Left lung (tissue), 10 donors: ENCODE measurements around the gene VANGL2. TPM values are rescaled to one million over a fixed set of nuclear protein-coding genes. Genes with fewer than 3 reads are reported as not detected.

ENCODE experiments used
- ATAC-seq: fragments of 200-7000 bp; cut with Tn5 transposase; one replicate; pipeline ENCODE4 v1.9.1; 2020; ENCODE audit warnings: moderate library complexity
- DNase-seq, 4 donors: peaks; one replicate each; pipeline ENCODE4 v3.0.0-alpha.2; 2013 to 2020
- H3K27ac ChIP-seq, 2 donors: fragments of 200-600 bp; sonication (generic) in 1 of 2; one replicate each; pipeline versions ENCODE4 v1.5.0 to v1.8.0; 2020 to 2021
- H3K27me3 ChIP-seq, 2 donors: fragments of 200-600 bp; sonication (generic) in 1 of 2; one replicate each; pipeline versions ENCODE4 v1.5.0 to v1.8.0; 2020 to 2021
- H3K36me3 ChIP-seq, 2 donors: fragments of 200-600 bp; sonication (generic) in 1 of 2; one replicate each; pipeline versions ENCODE4 v1.5.0 to v1.8.0; 2020 to 2021
- H3K4me1 ChIP-seq, 2 donors: fragments of 200-600 bp; one replicate each; pipeline ENCODE4 v1.8.0; 2021
- H3K4me3 ChIP-seq, 2 donors: fragments of 200-600 bp; sonication (generic) in 1 of 2; one replicate each; pipeline versions ENCODE4 v1.5.0 to v1.8.0; 2020 to 2021; ENCODE audit warnings: mild to moderate bottlenecking in 1 of 2
- H3K9me3 ChIP-seq, 2 donors: fragments of 200-600 bp; sonication (generic) in 1 of 2; one replicate each; pipeline versions ENCODE4 v1.5.0 to v1.8.0; 2020 to 2021
- CTCF ChIP-seq, 2 donors: fragments of 200-600 bp; sonication (generic) in 1 of 2; IDR thresholded peaks; one replicate each; pipeline versions ENCODE4 v1.5.0 to v1.8.0; 2021; ENCODE audit warnings: antibody characterized with exemption in 2 of 2
- intact Hi-C, 2 donors: fragments of 100-400 bp; cut with DNase I; formaldehyde crosslinking; loops; one replicate each; pipeline versions ENCODE4 v1.11.2 to v1.14.2; 2022
- polyA plus RNA-seq, 6 donors: library from polyadenylated mRNA; unstranded; fragments of 120-200 nt; gene quantifications; one replicate each; pipeline ENCODE4 v1.2.1, GENCODE V29; 2013; ENCODE audit not compliant: insufficient read length in 6 of 6
- total RNA-seq, 2 donors: library from RNA; stranded (reverse); fragmentation: NEBNext Ultra II Directional; extraction: Animal tissue kit (Norgen Biotek cat#: 25700); gene quantifications; one replicate each; pipeline ENCODE4 v1.2.1, GENCODE V29; 2021
- donor health status: DM: no; HTN: yes; CAD: no.
- donor health status: DM: no; HTN: no; CAD: no.

Gene VANGL2
- total and polyA plus RNA-seq, 8 donors, result 2.7 to 42.7 (median 37.7) TPM

- no peak overlapping the region for H3K4me3 ChIP-seq
- DNase-seq (peak in 2 of 4 donors; percentile 55 to 59), ATAC-seq (peak; percentile 16)
- no peaks in the 10 kb centered on the region for H3K4me1 ChIP-seq
- no peak for TF ChIP-seq CTCF (IDR thresholded peaks at IDR 0.05)
- no peaks in the 10 kb centered on the region for H3K9me3 ChIP-seq
- no peak overlapping the region for H3K27ac ChIP-seq
- intact Hi-C loops, result no loop called here
- H3K27me3 ChIP-seq, result no peaks in the 10 kb centered on the region
- no peaks in the 10 kb centered on the region for H3K36me3 ChIP-seq
Observed at GRCh38 chr1:160410406-160411005, 10.1 kb downstream of the VANGL2 start.

- H3K4me3 ChIP-seq, result no peak overlapping the region
- H3K4me1 ChIP-seq, result no peaks in the 10 kb centered on the region
- H3K9me3 ChIP-seq, result no peaks in the 10 kb centered on the region
- DNase-seq (no peak), ATAC-seq (no peak)
- no peaks in the 10 kb centered on the region for H3K36me3 ChIP-seq
- intact Hi-C loops, result no loop called here
- H3K27me3 ChIP-seq, result no peaks in the 10 kb centered on the region
- H3K27ac ChIP-seq, result no peak overlapping the region
- no peak for TF ChIP-seq CTCF (IDR thresholded peaks at IDR 0.05)
Observed at GRCh38 chr1:160411271-160412027, 11.1 kb downstream of the VANGL2 start.

- DNase-seq (no peak), ATAC-seq (no peak)
- TF ChIP-seq CTCF (IDR thresholded peaks at IDR 0.05), result no peak
- H3K4me3 ChIP-seq, result no peak overlapping the region
- intact Hi-C loops, result no loop called here
- H3K27ac ChIP-seq, result no peak overlapping the region
- H3K27me3 ChIP-seq, result no peaks in the 10 kb centered on the region
- no peaks in the 10 kb centered on the region for H3K9me3 ChIP-seq
- no peaks in the 10 kb centered on the region for H3K4me1 ChIP-seq
- no peaks in the 10 kb centered on the region for H3K36me3 ChIP-seq
Observed at GRCh38 chr1:160412028-160412362, 11.6 kb downstream of the VANGL2 start.

GRCh38 chr1:160413716-160414115, 13.4 kb downstream of the VANGL2 start:
- intact Hi-C loops, result no loop called here
- no peak for TF ChIP-seq CTCF (IDR thresholded peaks at IDR 0.05)
- Histone ChIP-seq H3K36me3 (no peaks in the 10 kb centered on the region), H3K4me3 (no peak overlapping the region), H3K27ac (no peak overlapping the region), H3K27me3 (no peaks in the 10 kb centered on the region), H3K9me3 (no peaks in the 10 kb centered on the region), H3K4me1 (no peaks in the 10 kb centered on the region)
- ATAC-seq, result no peak
- no peak for DNase-seq

GRCh38 chr1:160414881-160415280, 14.5 kb downstream of the VANGL2 start:
- TF ChIP-seq CTCF (IDR thresholded peaks at IDR 0.05), result no peak
- DNase-seq (no peak), ATAC-seq (no peak)
- Histone ChIP-seq H3K27me3 (no peaks in the 10 kb centered on the region), H3K4me3 (no peak overlapping the region), H3K4me1 (no peaks in the 10 kb centered on the region), H3K9me3 (no peaks in the 10 kb centered on the region), H3K27ac (no peak overlapping the region), H3K36me3 (no peaks in the 10 kb centered on the region)
- intact Hi-C loops, result no loop called here
